SIG-M5 (cell line): ENCODE data around the gene TMPRSS5.
"Not testable (repeated sequence)": the region's sequence is repeated elsewhere in the genome, so short reads cannot be mapped to it uniquely, and the experiment has no call there.

Source experiments
- DNase-seq: peaks from one replicate; lab custom pipeline; 2025; lab: John Stamatoyannopoulos, UW

The TMPRSS5 gene

GRCh38 chr11:113697111-113697510 is 9.0 kb downstream of the TMPRSS5 start:
- DNase-seq = no peak

GRCh38 chr11:113695207-113695606 is 10.9 kb downstream of the TMPRSS5 start:
- no peak for DNase-seq

GRCh38 chr11:113694390-113694789 is 11.7 kb downstream of the TMPRSS5 start:
- no peak for DNase-seq

GRCh38 chr11:113693030-113693429 is 13.1 kb downstream of the TMPRSS5 start:
- DNase-seq = no peak

- DNase-seq = no peak
Observed at GRCh38 chr11:113690619-113691569, 15.2 kb downstream of the TMPRSS5 start.

GRCh38 chr11:113689768-113690618 is 16.1 kb downstream of the TMPRSS5 start:
- DNase-seq = no peak

- DNase-seq = no peak
Observed at GRCh38 chr11:113685654-113686359, 20.3 kb downstream of the TMPRSS5 start.

GRCh38 chr11:113684496-113684895 is 21.6 kb downstream of the TMPRSS5 start:
- DNase-seq = no peak

- no peak for DNase-seq
Observed at GRCh38 chr11:113683481-113684046, 22.5 kb downstream of the TMPRSS5 start.

GRCh38 chr11:113681711-113682413 is 24.2 kb downstream of the TMPRSS5 start:
- no peak for DNase-seq

- DNase-seq = no peak
Observed at GRCh38 chr11:113681282-113681681, 24.8 kb downstream of the TMPRSS5 start.

GRCh38 chr11:113677685-113678084 is 28.4 kb downstream of the TMPRSS5 start:
- no peak for DNase-seq

- DNase-seq = no peak
Observed at GRCh38 chr11:113675565-113675964, 30.5 kb downstream of the TMPRSS5 start.

GRCh38 chr11:113675003-113675561 is 31.0 kb downstream of the TMPRSS5 start:
- no peak for DNase-seq

GRCh38 chr11:113674397-113674685 is 31.8 kb downstream of the TMPRSS5 start:
- DNase-seq = no peak

GRCh38 chr11:113673550-113674396 is 32.3 kb downstream of the TMPRSS5 start:
- no peak for DNase-seq

GRCh38 chr11:113671914-113672313 is 34.2 kb downstream of the TMPRSS5 start:
- not testable (repeated sequence) for DNase-seq

GRCh38 chr11:113670831-113671215 is 35.3 kb downstream of the TMPRSS5 start:
- DNase-seq = no peak

- no peak for DNase-seq
Observed at GRCh38 chr11:113670149-113670830, 35.8 kb downstream of the TMPRSS5 start.

GRCh38 chr11:113668255-113668654 is 37.9 kb downstream of the TMPRSS5 start:
- DNase-seq = no peak
